ENCODE results near the gene ESYT2. TPM values are rescaled to one million over a fixed set of nuclear protein-coding genes. Genes with fewer than 3 reads are reported as not detected.

Gene ESYT2
- total RNA-seq, 1 donor from 2014 or later, result 53.1 TPM

GRCh38 chr7:158783595-158783994, 45.7 kb downstream of the ESYT2 start:
- H3K36me3 ChIP-seq (ENCODE audit: control insufficient read depth, insufficient read depth, low read length), result peaks cover 6% of the 10 kb centered on the region
- DNase-seq (ENCODE audit: low read depth), result no peak
- no peak for TF ChIP-seq CTCF (IDR thresholded peaks at IDR 0.05; ENCODE audit: insufficient read depth, low read length, poor library complexity, severe bottlenecking)
- no peak overlapping the region for H3K4me3 ChIP-seq (ENCODE audit: low read depth, low read length)
- H3K27me3 ChIP-seq (ENCODE audit: control insufficient read depth, insufficient read depth, low read length), result no peaks in the 10 kb centered on the region

- DNase-seq (ENCODE audit: low read depth), result no peak
- Histone ChIP-seq H3K4me3 (ENCODE audit: low read depth, low read length) (no peak overlapping the region), H3K27me3 (ENCODE audit: control insufficient read depth, insufficient read depth, low read length) (no peaks in the 10 kb centered on the region), H3K36me3 (ENCODE audit: control insufficient read depth, insufficient read depth, low read length) (peaks cover 6% of the 10 kb centered on the region)
- TF ChIP-seq CTCF (IDR thresholded peaks at IDR 0.05; ENCODE audit: insufficient read depth, low read length, poor library complexity, severe bottlenecking), result peak; percentile 45
Measured at GRCh38 chr7:158782761-158783401, 46.4 kb downstream of the ESYT2 start.

- Histone ChIP-seq H3K27me3 (ENCODE audit: control insufficient read depth, insufficient read depth, low read length) (no peaks in the 10 kb centered on the region), H3K4me3 (ENCODE audit: low read depth, low read length) (no peak overlapping the region), H3K36me3 (ENCODE audit: control insufficient read depth, insufficient read depth, low read length) (peaks cover 6% of the 10 kb centered on the region)
- DNase-seq (ENCODE audit: low read depth), result no peak
- no peak for TF ChIP-seq CTCF (IDR thresholded peaks at IDR 0.05; ENCODE audit: insufficient read depth, low read length, poor library complexity, severe bottlenecking)
Measured at GRCh38 chr7:158781974-158782664, 47.2 kb downstream of the ESYT2 start.

- DNase-seq (ENCODE audit: low read depth), result no peak
- Histone ChIP-seq H3K27me3 (ENCODE audit: control insufficient read depth, insufficient read depth, low read length) (no peaks in the 10 kb centered on the region), H3K4me3 (ENCODE audit: low read depth, low read length) (no peak overlapping the region), H3K36me3 (ENCODE audit: control insufficient read depth, insufficient read depth, low read length) (peaks cover 6% of the 10 kb centered on the region)
- TF ChIP-seq CTCF (IDR thresholded peaks at IDR 0.05; ENCODE audit: insufficient read depth, low read length, poor library complexity, severe bottlenecking), result no peak
Measured at GRCh38 chr7:158781217-158781973, 47.9 kb downstream of the ESYT2 start.

GRCh38 chr7:158779061-158780000, 50.0 kb downstream of the ESYT2 start:
- DNase-seq (ENCODE audit: low read depth), result no peak
- H3K27me3 ChIP-seq (ENCODE audit: control insufficient read depth, insufficient read depth, low read length), result no peaks in the 10 kb centered on the region
- no peak overlapping the region for H3K4me3 ChIP-seq (ENCODE audit: low read depth, low read length)
- peaks cover 6% of the 10 kb centered on the region for H3K36me3 ChIP-seq (ENCODE audit: control insufficient read depth, insufficient read depth, low read length)
- no peak for TF ChIP-seq CTCF (IDR thresholded peaks at IDR 0.05; ENCODE audit: insufficient read depth, low read length, poor library complexity, severe bottlenecking)
